GM12875 (cell line): ENCODE measurements around the gene WASF2.

Experiments
- H3K4me3 ChIP-seq: one replicate; pipeline ENCODE4 v1.5.1; 2011; ENCODE audit warnings: low read depth, low read length, control low read depth
- CTCF ChIP-seq: IDR thresholded peaks from 2 replicates; pipeline ENCODE4 v1.5.1; 2011; ENCODE audit warnings: low read depth, mild to moderate bottlenecking, control low read depth, inconsistent platforms, low read length, moderate library complexity, borderline replicate concordance; ENCODE audit not compliant: insufficient read depth

WASF2 gene

GRCh38 chr1:27427329-27427728 lies 62.6 kb downstream of the WASF2 start:
- no peak for TF ChIP-seq CTCF
- H3K4me3 ChIP-seq: no peak overlapping the region

GRCh38 chr1:27423709-27424108 lies 66.3 kb downstream of the WASF2 start:
- H3K4me3 ChIP-seq: no peak overlapping the region
- TF ChIP-seq CTCF: no peak

GRCh38 chr1:27418326-27419185 lies 71.4 kb downstream of the WASF2 start:
- H3K4me3 ChIP-seq: no peak overlapping the region
- TF ChIP-seq CTCF: no peak

GRCh38 chr1:27417713-27418112 lies 72.3 kb downstream of the WASF2 start:
- no peak overlapping the region for H3K4me3 ChIP-seq
- TF ChIP-seq CTCF: no peak

- TF ChIP-seq CTCF: peak; percentile 70
- H3K4me3 ChIP-seq: no peak overlapping the region
Observed at GRCh38 chr1:27416387-27417111, 73.4 kb downstream of the WASF2 start.

GRCh38 chr1:27414091-27414490 lies 75.9 kb downstream of the WASF2 start:
- no peak for TF ChIP-seq CTCF
- H3K4me3 ChIP-seq: no peak overlapping the region
